ENCODE measurements around the gene IGFBP4.

DNA sequence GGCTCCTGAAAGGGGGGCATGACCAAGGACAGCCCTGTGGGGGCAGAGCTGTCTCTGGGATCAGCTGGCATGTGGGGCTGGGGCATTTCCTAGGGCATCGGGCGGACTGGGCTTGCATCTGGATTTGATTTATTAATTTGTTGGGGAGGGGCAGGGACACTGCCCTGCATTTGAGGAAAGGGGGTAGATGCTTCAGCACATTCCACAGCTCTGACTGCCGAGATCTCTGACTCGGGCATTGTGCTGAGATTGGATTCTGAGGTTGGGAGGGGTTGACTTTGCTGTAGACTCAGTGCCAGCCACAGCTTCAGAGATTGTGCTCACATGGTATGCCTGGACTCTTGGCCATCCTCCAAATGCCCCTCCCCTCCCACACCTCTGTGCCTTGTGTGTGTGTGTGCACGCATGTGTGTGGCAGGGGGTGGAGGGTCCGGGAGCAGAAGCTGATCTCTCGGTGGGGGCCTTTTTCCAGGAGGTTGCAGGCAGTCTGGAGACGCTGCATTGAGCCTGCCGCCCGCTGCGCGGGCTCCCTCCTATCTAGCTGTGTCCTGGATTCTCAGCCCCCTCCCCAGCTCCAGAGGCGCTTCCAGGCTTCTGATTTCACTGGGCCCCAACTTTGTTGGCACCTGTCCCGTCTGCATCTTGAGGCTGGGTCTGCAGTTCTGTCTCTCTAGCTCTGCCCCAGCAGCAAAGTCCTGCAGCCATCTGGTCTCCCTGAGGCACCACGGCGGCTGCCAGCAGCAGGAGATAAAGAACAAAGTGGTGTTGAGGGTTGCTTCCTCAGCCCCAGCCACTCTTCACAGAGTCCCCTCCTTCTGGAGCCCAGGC lies 14.9 kb downstream of the IGFBP4 start:
- no peak for TF ChIP-seq EZH2 (IDR thresholded peaks at IDR 0.05; ENCODE audit: borderline replicate concordance, insufficient read depth, low read depth, low read length, poor library complexity, severe bottlenecking)
- TF ChIP-seq, protein P1, sequence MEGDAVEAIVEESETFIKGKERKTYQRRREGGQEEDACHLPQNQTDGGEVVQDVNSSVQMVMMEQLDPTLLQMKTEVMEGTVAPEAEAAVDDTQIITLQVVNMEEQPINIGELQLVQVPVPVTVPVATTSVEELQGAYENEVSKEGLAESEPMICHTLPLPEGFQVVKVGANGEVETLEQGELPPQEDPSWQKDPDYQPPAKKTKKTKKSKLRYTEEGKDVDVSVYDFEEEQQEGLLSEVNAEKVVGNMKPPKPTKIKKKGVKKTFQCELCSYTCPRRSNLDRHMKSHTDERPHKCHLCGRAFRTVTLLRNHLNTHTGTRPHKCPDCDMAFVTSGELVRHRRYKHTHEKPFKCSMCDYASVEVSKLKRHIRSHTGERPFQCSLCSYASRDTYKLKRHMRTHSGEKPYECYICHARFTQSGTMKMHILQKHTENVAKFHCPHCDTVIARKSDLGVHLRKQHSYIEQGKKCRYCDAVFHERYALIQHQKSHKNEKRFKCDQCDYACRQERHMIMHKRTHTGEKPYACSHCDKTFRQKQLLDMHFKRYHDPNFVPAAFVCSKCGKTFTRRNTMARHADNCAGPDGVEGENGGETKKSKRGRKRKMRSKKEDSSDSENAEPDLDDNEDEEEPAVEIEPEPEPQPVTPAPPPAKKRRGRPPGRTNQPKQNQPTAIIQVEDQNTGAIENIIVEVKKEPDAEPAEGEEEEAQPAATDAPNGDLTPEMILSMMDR (IDR thresholded peaks at IDR 0.05) = no peak
